Panc1 (cell line): ENCODE results near the gene KCNK5.

Source experiments
- POLR2AphosphoS5 ChIP-seq: IDR thresholded peaks from 2 replicates; pipeline ENCODE4 v1.6.1; 2012; ENCODE audit warnings: mild to moderate bottlenecking, low read depth, low read length, moderate library complexity
- TF ChIP-seq, protein P1 (sequence below): fragments of 450-650 bp; IDR thresholded peaks from 2 replicates; pipeline ENCODE4 v1.5.1; 2017; ENCODE audit warnings: mild to moderate bottlenecking
- TF ChIP-seq, protein P2 (sequence below), 2 experiments: IDR thresholded peaks; 2 replicates each; pipeline ENCODE4 v1.6.1; 2011 to 2012; ENCODE audit warnings: low read depth in 2 of 2, control low read depth in 1 of 2, low read length in 1 of 2, mild to moderate bottlenecking in 1 of 2, moderate library complexity in 1 of 2; ENCODE audit not compliant: insufficient read depth in 1 of 2

DNA sequence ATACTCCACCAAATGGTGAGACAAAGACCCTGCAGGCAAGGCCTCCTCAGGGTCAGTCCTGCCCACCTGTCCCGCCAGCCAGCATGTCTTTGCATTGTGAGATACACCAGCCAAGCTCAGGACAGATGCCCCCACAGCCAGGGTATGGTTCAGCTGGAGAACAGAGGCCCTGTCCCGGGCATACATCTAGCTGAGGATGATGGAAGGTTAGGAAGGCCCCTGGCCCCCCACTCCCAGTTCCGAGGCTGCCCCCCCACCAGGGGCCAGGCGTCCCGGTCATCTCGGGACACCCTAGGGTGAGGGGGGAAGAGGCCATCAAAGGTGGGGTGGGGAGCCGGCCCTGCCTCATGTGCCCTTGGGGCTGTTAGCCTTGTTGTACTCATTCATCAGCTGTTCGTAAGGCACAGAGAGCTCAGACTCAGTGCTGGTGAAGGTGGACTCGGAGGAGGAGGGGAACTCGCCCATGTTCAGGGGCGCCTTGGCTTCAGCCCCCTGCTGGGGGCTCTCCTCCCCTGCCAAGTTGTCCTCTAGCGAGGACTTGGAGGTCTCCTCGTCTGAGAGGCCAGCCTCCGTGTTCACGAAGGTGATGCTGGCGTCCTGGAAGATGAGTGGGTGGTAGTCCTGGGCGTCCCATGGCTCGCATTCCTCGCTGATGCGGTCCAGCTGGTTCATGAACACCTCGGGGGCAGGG lies 38.6 kb downstream of the KCNK5 start:
- no peak for TF ChIP-seq POLR2AphosphoS5
- TF ChIP-seq, protein P1, sequence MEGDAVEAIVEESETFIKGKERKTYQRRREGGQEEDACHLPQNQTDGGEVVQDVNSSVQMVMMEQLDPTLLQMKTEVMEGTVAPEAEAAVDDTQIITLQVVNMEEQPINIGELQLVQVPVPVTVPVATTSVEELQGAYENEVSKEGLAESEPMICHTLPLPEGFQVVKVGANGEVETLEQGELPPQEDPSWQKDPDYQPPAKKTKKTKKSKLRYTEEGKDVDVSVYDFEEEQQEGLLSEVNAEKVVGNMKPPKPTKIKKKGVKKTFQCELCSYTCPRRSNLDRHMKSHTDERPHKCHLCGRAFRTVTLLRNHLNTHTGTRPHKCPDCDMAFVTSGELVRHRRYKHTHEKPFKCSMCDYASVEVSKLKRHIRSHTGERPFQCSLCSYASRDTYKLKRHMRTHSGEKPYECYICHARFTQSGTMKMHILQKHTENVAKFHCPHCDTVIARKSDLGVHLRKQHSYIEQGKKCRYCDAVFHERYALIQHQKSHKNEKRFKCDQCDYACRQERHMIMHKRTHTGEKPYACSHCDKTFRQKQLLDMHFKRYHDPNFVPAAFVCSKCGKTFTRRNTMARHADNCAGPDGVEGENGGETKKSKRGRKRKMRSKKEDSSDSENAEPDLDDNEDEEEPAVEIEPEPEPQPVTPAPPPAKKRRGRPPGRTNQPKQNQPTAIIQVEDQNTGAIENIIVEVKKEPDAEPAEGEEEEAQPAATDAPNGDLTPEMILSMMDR: no peak
- TF ChIP-seq, protein P2, sequence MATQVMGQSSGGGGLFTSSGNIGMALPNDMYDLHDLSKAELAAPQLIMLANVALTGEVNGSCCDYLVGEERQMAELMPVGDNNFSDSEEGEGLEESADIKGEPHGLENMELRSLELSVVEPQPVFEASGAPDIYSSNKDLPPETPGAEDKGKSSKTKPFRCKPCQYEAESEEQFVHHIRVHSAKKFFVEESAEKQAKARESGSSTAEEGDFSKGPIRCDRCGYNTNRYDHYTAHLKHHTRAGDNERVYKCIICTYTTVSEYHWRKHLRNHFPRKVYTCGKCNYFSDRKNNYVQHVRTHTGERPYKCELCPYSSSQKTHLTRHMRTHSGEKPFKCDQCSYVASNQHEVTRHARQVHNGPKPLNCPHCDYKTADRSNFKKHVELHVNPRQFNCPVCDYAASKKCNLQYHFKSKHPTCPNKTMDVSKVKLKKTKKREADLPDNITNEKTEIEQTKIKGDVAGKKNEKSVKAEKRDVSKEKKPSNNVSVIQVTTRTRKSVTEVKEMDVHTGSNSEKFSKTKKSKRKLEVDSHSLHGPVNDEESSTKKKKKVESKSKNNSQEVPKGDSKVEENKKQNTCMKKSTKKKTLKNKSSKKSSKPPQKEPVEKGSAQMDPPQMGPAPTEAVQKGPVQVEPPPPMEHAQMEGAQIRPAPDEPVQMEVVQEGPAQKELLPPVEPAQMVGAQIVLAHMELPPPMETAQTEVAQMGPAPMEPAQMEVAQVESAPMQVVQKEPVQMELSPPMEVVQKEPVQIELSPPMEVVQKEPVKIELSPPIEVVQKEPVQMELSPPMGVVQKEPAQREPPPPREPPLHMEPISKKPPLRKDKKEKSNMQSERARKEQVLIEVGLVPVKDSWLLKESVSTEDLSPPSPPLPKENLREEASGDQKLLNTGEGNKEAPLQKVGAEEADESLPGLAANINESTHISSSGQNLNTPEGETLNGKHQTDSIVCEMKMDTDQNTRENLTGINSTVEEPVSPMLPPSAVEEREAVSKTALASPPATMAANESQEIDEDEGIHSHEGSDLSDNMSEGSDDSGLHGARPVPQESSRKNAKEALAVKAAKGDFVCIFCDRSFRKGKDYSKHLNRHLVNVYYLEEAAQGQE (IDR thresholded peaks at IDR 0.05; ENCODE audit: insufficient read depth in 1 of 2, low read depth in 2 of 2, low read length in 1 of 2): no peak
